Keratinocyte (primary cell): ENCODE data around the gene CAMSAP3. TPM values are rescaled to one million over a fixed set of nuclear protein-coding genes. Genes with fewer than 3 reads are reported as not detected.

Source experiments
- DNase-seq: peaks from one replicate; pipeline ENCODE4 v3.0.0-alpha.2; 2011; ENCODE audit warnings: low read depth, missing footprints, low spot score
- FAIRE-seq: peaks from 2 replicates; lab custom pipeline; 2011; peaks lifted over from hg19 to GRCh38; lab: Jason Lieb, UNC
- H2AFZ ChIP-seq: 2 replicates; pipeline ENCODE4 v1.6.0; 2012; ENCODE audit warnings: low read length, control low read depth, inconsistent platforms; ENCODE audit not compliant: control insufficient read depth
- H3K27ac ChIP-seq: 2 replicates; pipeline ENCODE4 v1.5.1; 2011; ENCODE audit warnings: low read length; ENCODE audit not compliant: control insufficient read depth, insufficient read depth
- H3K27me3 ChIP-seq: 3 replicates; pipeline ENCODE4 v1.6.0; 2011; ENCODE audit warnings: low read length; ENCODE audit not compliant: control insufficient read depth, insufficient read depth; ENCODE audit errors: extremely low read depth
- H3K36me3 ChIP-seq, 2 experiments: 2 replicates in 1 of 2; 3 replicates in 1 of 2; pipeline ENCODE4 v1.5.1; 2011; ENCODE audit warnings: low read length in 2 of 2, mild to moderate bottlenecking in 1 of 2; ENCODE audit not compliant: control insufficient read depth in 2 of 2, insufficient read depth in 2 of 2; ENCODE audit errors: extremely low read depth in 1 of 2
- H3K4me1 ChIP-seq: 3 replicates; pipeline ENCODE4 v1.5.1; 2011; ENCODE audit warnings: low read length; ENCODE audit not compliant: control insufficient read depth, insufficient read depth; ENCODE audit errors: extremely low read depth
- H3K4me2 ChIP-seq: 3 replicates; pipeline ENCODE4 v1.6.0; 2011; ENCODE audit warnings: low read depth, low read length; ENCODE audit not compliant: control insufficient read depth, insufficient read depth; ENCODE audit errors: extremely low read depth
- H3K4me3 ChIP-seq, 3 experiments: fragments of 200-600 bp in 1 of 3; sonication (generic) in 1 of 3; 2 replicates in 2 of 3; 3 replicates in 1 of 3; pipeline ENCODE4 v1.5.1; 2011 to 2016; ENCODE audit warnings: low read length in 3 of 3, mild to moderate bottlenecking in 3 of 3, control low read depth in 2 of 3, inconsistent platforms in 1 of 3, low read depth in 1 of 3, mixed read lengths in 1 of 3, mixed run types in 1 of 3, moderate library complexity in 1 of 3; ENCODE audit not compliant: control insufficient read depth in 2 of 3, insufficient read depth in 2 of 3; ENCODE audit errors: extremely low read depth in 1 of 3
- H3K79me2 ChIP-seq: 2 replicates; pipeline ENCODE4 v1.6.0; 2012; ENCODE audit warnings: low read length; ENCODE audit not compliant: control insufficient read depth, insufficient read depth
- H3K9ac ChIP-seq: 3 replicates; pipeline ENCODE4 v1.6.0; 2011; ENCODE audit warnings: low read length; ENCODE audit not compliant: control insufficient read depth, insufficient read depth; ENCODE audit errors: extremely low read depth
- H3K9me1 ChIP-seq: 3 replicates; pipeline ENCODE4 v1.6.0; 2011; ENCODE audit warnings: low read length; ENCODE audit not compliant: control insufficient read depth, insufficient read depth; ENCODE audit errors: extremely low read depth
- H3K9me3 ChIP-seq: 2 replicates; pipeline ENCODE4 v1.5.1; 2012; ENCODE audit warnings: low read depth, low read length; ENCODE audit not compliant: control insufficient read depth
- H4K20me1 ChIP-seq: 3 replicates; pipeline ENCODE4 v1.6.0; 2011; ENCODE audit warnings: low read length; ENCODE audit not compliant: control insufficient read depth, insufficient read depth; ENCODE audit errors: extremely low read depth
- CTCF ChIP-seq, 3 experiments: IDR thresholded peaks in 1 of 3; conservative IDR thresholded peaks in 1 of 3; optimal IDR thresholded peaks in 1 of 3; 2 replicates in 2 of 3; 3 replicates in 1 of 3; pipeline versions ENCODE3 to v1.5.1; 2011; ENCODE audit warnings: low read length in 3 of 3, mild to moderate bottlenecking in 3 of 3, moderate library complexity in 2 of 3, control low read depth in 1 of 3, inconsistent platforms in 1 of 3; ENCODE audit not compliant: insufficient read depth in 2 of 3; ENCODE audit errors: extremely low read depth in 1 of 3
- EZH2 ChIP-seq: IDR thresholded peaks from one replicate; pipeline ENCODE4 v1.6.1; 2012; ENCODE audit warnings: inconsistent platforms, mild to moderate bottlenecking, low read length, moderate library complexity
- dilution Hi-C: fragments of 300-500 bp; cut with MboI; formaldehyde crosslinking; loops from one replicate; pipeline ENCODE4 v1.7.0; 2020; ENCODE audit warnings: low sequenced_read_pairs; ENCODE audit not compliant: extremely low pct_ligation_motif_present
- polyA plus RNA-seq, 5 experiments: library from polyadenylated mRNA; depleted of rRNA in 3 of 5; stranded (reverse) in 3 of 5; stranded (forward) in 1 of 5; unstranded in 1 of 5; fragments of >200 nt; gene quantifications; 1 replicate in 1 of 5; 2 replicates in 3 of 5; 3 replicates in 1 of 5; pipeline versions ENCODE4 v1.2.1 to v1.2.3, GENCODE V29; 2011 to 2012; ENCODE audit warnings: missing spikeins in 2 of 5, low read depth in 1 of 5, low replicate concordance in 1 of 5

Gene CAMSAP3
- polyA plus RNA-seq, 1 donor (not counting 4 experiments of a cell fraction or from before 2014, with no cell fraction given), result 2.4 TPM

GRCh38 chr19:7562646-7563393 lies 32.8 kb upstream of the CAMSAP3 start:
- H3K4me1 ChIP-seq, result no peaks in the 10 kb centered on the region
- no peak for TF ChIP-seq EZH2
- DNase-seq (no peak), FAIRE-seq (no peak)
- H3K4me2 ChIP-seq, result no peak overlapping the region
- no peaks in the 10 kb centered on the region for H3K27me3 ChIP-seq
- no peaks in the 10 kb centered on the region for H3K9me1 ChIP-seq
- no peaks in the 10 kb centered on the region for H4K20me1 ChIP-seq
- no peak overlapping the region for H2AFZ ChIP-seq
- no peak overlapping the region for H3K27ac ChIP-seq
- no peak overlapping the region for H3K9ac ChIP-seq
- dilution Hi-C loops, result no loop called here
- no peak overlapping the region for H3K4me3 ChIP-seq
- H3K79me2 ChIP-seq, result no peaks in the 10 kb centered on the region
- H3K9me3 ChIP-seq, result no peaks in the 10 kb centered on the region
- peaks cover 9 to 20% of the 10 kb centered on the region in 2 experiments for H3K36me3 ChIP-seq

- H3K79me2 ChIP-seq, result no peaks in the 10 kb centered on the region
- H3K27me3 ChIP-seq, result no peaks in the 10 kb centered on the region
- peaks cover 0 to 10% of the 10 kb centered on the region in 2 experiments for H3K36me3 ChIP-seq
- no peak overlapping the region for H3K4me3 ChIP-seq
- DNase-seq (no peak), FAIRE-seq (no peak)
- H3K9ac ChIP-seq, result no peak overlapping the region
- dilution Hi-C loops, result no loop called here
- no peak overlapping the region for H3K4me2 ChIP-seq
- H3K27ac ChIP-seq, result no peak overlapping the region
- no peaks in the 10 kb centered on the region for H3K4me1 ChIP-seq
- H3K9me3 ChIP-seq, result no peaks in the 10 kb centered on the region
- TF ChIP-seq EZH2 (no peak), CTCF (optimal IDR thresholded peaks at IDR 0.05 in 1 of 3, IDR thresholded peaks at IDR 0.05 in 1 of 3, conservative IDR thresholded peaks at IDR 0.05 in 1 of 3; ENCODE audit: extremely low read depth in 1 of 3, insufficient read depth in 2 of 3, low read length in 3 of 3) (no peak)
- no peaks in the 10 kb centered on the region for H3K9me1 ChIP-seq
- no peaks in the 10 kb centered on the region for H4K20me1 ChIP-seq
- no peak overlapping the region for H2AFZ ChIP-seq
Observed at GRCh38 chr19:7564866-7565265, 30.8 kb upstream of the CAMSAP3 start.
